Muscle layer of colon (tissue), 2 donors: ENCODE results near the gene ZFYVE28.

Source experiments
- H3K27ac ChIP-seq: one replicate; pipeline ENCODE4 v1.7.0; 2013; ENCODE audit warnings: low read depth, mild to moderate bottlenecking, low read length, moderate library complexity
- H3K27me3 ChIP-seq, 2 donors: one replicate each; pipeline ENCODE4 v1.7.0; 2013; ENCODE audit warnings: low read length in 2 of 2, mild to moderate bottlenecking in 2 of 2; ENCODE audit not compliant: insufficient read depth in 2 of 2, control insufficient read depth in 1 of 2
- H3K36me3 ChIP-seq: one replicate; pipeline ENCODE4 v1.7.0; 2013; ENCODE audit warnings: mild to moderate bottlenecking, low read length; ENCODE audit not compliant: insufficient read depth
- H3K4me1 ChIP-seq: one replicate; pipeline ENCODE4 v1.7.0; 2013; ENCODE audit warnings: mild to moderate bottlenecking, low read length; ENCODE audit not compliant: insufficient read depth
- H3K4me3 ChIP-seq, 2 donors: one replicate each; pipeline ENCODE4 v1.7.0; 2013; ENCODE audit warnings: low read length in 2 of 2, low read depth in 1 of 2, mild to moderate bottlenecking in 1 of 2, moderate library complexity in 1 of 2
- H3K9ac ChIP-seq: one replicate; pipeline ENCODE4 v1.7.0; 2013; ENCODE audit warnings: low read length
- H3K9me3 ChIP-seq: one replicate; pipeline ENCODE4 v1.7.0; 2013; ENCODE audit warnings: mild to moderate bottlenecking, low read length
- donor health status: abdominal sarcoma.
- donor health status: Adenocarcinoma of cecum.

ZFYVE28 gene

DNA sequence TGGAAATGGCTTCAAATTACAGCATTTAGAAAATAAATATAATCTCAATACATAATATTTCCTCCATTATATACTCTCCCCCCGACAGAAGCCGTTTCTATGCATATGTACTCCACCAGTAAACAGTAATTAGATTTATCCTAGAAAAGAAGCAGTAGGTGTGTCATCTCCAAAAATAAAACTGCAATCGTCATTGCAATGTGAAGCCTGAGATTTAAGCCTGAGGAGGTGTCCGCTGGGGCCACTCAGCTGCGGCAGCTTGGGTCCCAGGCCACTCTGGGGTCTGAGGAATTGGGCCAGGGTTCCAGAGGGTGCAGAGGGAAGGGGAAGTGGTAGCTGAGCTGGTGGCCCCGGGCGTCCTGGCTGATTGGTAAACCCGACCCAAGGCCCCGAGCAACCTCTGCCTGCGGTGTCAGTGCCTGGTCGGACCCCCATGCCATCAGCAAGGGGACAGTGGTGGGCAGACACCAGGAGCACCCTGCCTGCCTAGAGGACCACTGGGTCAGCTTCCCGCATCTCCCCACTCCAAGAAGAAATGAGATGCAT lies 148.8 kb downstream of the ZFYVE28 start:
- no peaks in the 10 kb centered on the region for H3K9me3 ChIP-seq
- peaks cover 15% of the 10 kb centered on the region for H3K4me1 ChIP-seq
- no peaks in the 10 kb centered on the region for H3K36me3 ChIP-seq
- no peak overlapping the region for H3K4me3 ChIP-seq
- no peaks in the 10 kb centered on the region for H3K27me3 ChIP-seq
- no peak overlapping the region for H3K9ac ChIP-seq
- H3K27ac ChIP-seq: no peak overlapping the region

DNA sequence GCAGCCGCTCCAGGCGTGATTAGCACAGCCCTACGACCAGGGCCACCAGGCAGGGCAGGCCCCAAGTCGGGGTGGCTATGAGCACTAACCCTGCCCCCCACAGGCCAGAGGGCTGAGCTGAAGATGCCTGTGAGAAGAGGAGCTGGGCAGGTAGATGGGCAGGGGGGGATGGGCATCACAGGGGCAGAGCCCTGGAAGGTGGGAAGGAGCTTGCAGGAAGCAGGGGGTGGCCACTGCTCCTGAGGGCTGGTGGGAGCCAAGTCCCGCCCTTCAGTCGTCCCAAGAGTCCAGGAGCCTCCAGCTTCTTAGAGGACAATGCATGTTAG lies 149.3 kb downstream of the ZFYVE28 start:
- Histone ChIP-seq H3K4me1 (peaks cover 16% of the 10 kb centered on the region), H3K9ac (no peak overlapping the region), H3K27ac (no peak overlapping the region)

DNA sequence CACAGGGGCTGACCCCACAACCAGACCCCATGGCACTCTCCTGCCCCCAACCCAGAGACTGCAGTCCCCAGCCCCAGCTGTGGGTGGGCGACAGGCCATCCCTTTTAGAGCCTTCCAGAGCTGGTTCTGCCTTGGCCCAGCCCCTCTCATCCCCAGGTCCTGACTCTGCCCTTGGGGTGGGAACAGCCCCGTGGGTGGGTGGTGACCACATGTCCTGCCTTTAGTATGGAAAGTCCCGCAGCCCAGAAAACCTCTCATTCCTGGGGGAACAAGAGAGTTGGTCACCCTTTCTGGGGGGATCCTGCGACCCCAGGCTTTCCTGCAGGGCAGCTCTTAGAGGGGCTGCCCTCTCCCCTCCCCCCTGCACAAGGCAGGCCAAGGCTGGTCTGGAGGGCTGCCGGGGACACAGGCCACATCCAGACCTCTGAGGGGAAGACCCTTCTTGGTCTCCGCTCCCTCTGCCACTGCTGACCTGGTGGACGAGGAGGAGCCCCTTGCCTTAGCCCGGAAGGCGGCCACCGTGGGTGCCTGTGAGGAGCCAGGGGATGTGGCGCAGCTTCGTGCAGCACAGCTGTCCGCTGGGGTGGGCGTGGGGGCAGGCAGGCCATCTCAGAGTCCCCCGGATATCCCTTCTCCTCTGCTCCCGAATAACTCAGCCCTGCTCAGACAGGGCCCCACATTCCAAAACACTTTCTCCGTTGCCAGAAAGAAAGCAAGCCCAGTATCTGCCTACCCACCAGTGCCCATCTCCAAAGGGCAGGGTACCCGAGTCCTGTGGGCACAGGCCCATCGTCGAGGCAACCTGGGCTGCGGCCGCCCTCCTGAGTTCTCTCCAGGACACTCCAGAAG lies 149.9 kb downstream of the ZFYVE28 start:
- Histone ChIP-seq H3K4me3 (no peak overlapping the region), H3K9ac (no peak overlapping the region), H3K4me1 (peaks cover 21% of the 10 kb centered on the region), H3K36me3 (no peaks in the 10 kb centered on the region), H3K27ac (no peak overlapping the region), H3K27me3 (no peaks in the 10 kb centered on the region), H3K9me3 (no peaks in the 10 kb centered on the region)

More for the DNA sequence above, 149.3 kb downstream of the ZFYVE28 start:
- Histone ChIP-seq H3K4me3 (no peak overlapping the region), H3K9me3 (no peaks in the 10 kb centered on the region), H3K27me3 (no peaks in the 10 kb centered on the region), H3K36me3 (no peaks in the 10 kb centered on the region)

DNA sequence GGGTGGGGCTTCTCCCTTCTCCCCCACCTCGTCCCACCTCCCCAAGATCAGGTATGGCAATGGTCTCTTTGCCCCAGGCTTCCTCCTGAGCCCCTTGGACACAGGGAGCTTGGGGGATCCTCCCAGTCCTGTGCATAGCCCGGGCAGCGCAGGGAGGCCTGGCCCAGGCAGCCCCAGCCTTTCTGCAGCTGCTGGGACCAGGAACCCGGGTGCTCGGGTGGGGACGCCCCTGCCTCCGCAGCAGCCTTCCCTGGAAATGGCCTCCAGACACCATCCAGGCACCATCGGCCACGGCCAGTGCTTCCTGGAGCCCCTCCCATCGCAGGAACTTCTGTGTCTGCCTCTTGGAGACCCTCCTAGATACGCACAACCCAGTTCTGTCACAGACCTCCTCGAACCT lies 150.6 kb downstream of the ZFYVE28 start:
- H3K4me1 ChIP-seq: peaks cover 29% of the 10 kb centered on the region
- H3K27me3 ChIP-seq: no peaks in the 10 kb centered on the region
- H3K27ac ChIP-seq: no peak overlapping the region
- no peak overlapping the region for H3K4me3 ChIP-seq
- no peaks in the 10 kb centered on the region for H3K9me3 ChIP-seq
- no peaks in the 10 kb centered on the region for H3K36me3 ChIP-seq
- no peak overlapping the region for H3K9ac ChIP-seq

GRCh38 chr4:2267320-2267811 lies 151.1 kb downstream of the ZFYVE28 start:
- no peak overlapping the region for H3K9ac ChIP-seq
- H3K36me3 ChIP-seq: no peaks in the 10 kb centered on the region
- no peaks in the 10 kb centered on the region for H3K27me3 ChIP-seq
- peaks cover 30% of the 10 kb centered on the region for H3K4me1 ChIP-seq
- H3K4me3 ChIP-seq: no peak overlapping the region
- H3K9me3 ChIP-seq: no peaks in the 10 kb centered on the region
- H3K27ac ChIP-seq: no peak overlapping the region

DNA sequence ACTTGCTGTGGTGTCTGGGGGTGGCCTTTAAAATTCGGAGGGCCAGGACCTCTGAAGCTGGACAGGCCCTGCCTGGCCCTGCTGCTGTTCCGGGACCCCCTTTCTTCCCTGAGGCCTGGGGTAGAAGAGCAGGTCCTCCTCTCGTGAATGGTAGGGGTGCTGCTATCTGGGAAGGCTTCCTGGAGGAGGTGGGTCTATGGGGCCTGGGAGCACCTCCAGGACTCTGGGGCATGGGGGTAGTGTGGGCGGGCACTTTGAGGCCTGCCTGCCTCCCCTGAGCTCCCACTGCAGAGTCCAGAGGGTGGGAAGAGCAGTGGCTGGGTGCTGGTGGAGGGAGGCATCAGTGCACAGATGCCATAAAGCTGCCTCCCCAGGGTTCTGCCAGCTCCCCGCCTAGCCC lies 151.6 kb downstream of the ZFYVE28 start:
- H3K27ac ChIP-seq: peak overlapping the region; percentile 6
- no peak overlapping the region for H3K9ac ChIP-seq
- H3K4me3 ChIP-seq: no peak overlapping the region
- no peaks in the 10 kb centered on the region for H3K9me3 ChIP-seq
- H3K4me1 ChIP-seq: peaks cover 30% of the 10 kb centered on the region
- H3K36me3 ChIP-seq: no peaks in the 10 kb centered on the region
- H3K27me3 ChIP-seq: no peaks in the 10 kb centered on the region

DNA sequence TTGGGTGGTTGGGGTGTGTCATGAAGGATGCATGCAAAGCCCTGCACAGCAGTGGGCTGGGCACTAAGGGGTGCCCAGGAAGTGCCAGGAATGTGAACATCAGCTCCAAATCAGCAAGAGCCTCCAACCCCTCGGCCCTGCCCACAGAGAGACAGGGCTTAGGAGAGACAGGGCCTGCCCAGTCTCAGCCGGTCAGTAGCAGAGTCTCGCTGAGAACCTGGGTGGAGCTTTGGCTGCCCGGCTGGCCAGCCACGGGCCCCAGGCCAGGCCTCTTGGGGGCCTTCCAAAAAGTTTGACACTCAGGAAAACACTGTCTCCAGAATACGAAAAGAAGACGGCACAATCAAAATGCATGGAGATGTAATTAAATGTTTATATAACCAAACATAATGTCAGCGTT lies 152.3 kb downstream of the ZFYVE28 start:
- Histone ChIP-seq H3K9ac (peak overlapping the region; percentile 25), H3K27me3 (no peaks in the 10 kb centered on the region), H3K27ac (peak overlapping the region; percentile 6), H3K4me3 (no peak overlapping the region), H3K9me3 (no peaks in the 10 kb centered on the region), H3K36me3 (no peaks in the 10 kb centered on the region), H3K4me1 (peaks cover 30% of the 10 kb centered on the region)

- Histone ChIP-seq H3K9ac (peak overlapping the region; percentile 25), H3K9me3 (no peaks in the 10 kb centered on the region), H3K27me3 (no peaks in the 10 kb centered on the region), H3K4me1 (peaks cover 34% of the 10 kb centered on the region), H3K4me3 (no peak overlapping the region), H3K27ac (peak overlapping the region; percentile 6), H3K36me3 (no peaks in the 10 kb centered on the region)
Measured at GRCh38 chr4:2265113-2266110, 153.0 kb downstream of the ZFYVE28 start.

- H3K4me1 ChIP-seq: peaks cover 42% of the 10 kb centered on the region
- no peak overlapping the region for H3K27ac ChIP-seq
- no peaks in the 10 kb centered on the region for H3K9me3 ChIP-seq
- no peaks in the 10 kb centered on the region for H3K27me3 ChIP-seq
- H3K36me3 ChIP-seq: no peaks in the 10 kb centered on the region
- no peak overlapping the region for H3K9ac ChIP-seq
- no peak overlapping the region for H3K4me3 ChIP-seq
Measured at GRCh38 chr4:2264481-2265041, 153.9 kb downstream of the ZFYVE28 start.

GRCh38 chr4:2263926-2264321 lies 154.5 kb downstream of the ZFYVE28 start:
- Histone ChIP-seq H3K9ac (no peak overlapping the region), H3K4me1 (peaks cover 49% of the 10 kb centered on the region), H3K27ac (no peak overlapping the region), H3K27me3 (no peaks in the 10 kb centered on the region), H3K36me3 (no peaks in the 10 kb centered on the region), H3K9me3 (no peaks in the 10 kb centered on the region), H3K4me3 (no peak overlapping the region)

GRCh38 chr4:2262944-2263250 lies 155.5 kb downstream of the ZFYVE28 start:
- H3K4me1 ChIP-seq: peaks cover 59% of the 10 kb centered on the region
- peak overlapping the region; percentile 95 for H3K27ac ChIP-seq

More at GRCh38 chr4:2262944-2263250, 155.5 kb downstream of the ZFYVE28 start:
- H3K9ac ChIP-seq: peak overlapping the region; percentile 61
- no peaks in the 10 kb centered on the region for H3K27me3 ChIP-seq
- peaks cover 2% of the 10 kb centered on the region for H3K36me3 ChIP-seq
- H3K4me3 ChIP-seq: peak overlapping the region; percentile 41 to 49
- H3K9me3 ChIP-seq: no peaks in the 10 kb centered on the region
